Uterus (tissue), 4 donors: ENCODE results near the gene TUBA4A. TPM values are rescaled to one million over a fixed set of nuclear protein-coding genes. Genes with fewer than 3 reads are reported as not detected.

Experiments used
- DNase-seq, 2 donors: peaks; one replicate each; pipeline ENCODE4 v3.0.0-alpha.2; 2019 to 2020
- H3K27ac ChIP-seq, 2 donors: fragments of 200-600 bp; sonication (generic); 1 replicate in 1 of 2; 2 replicates in 1 of 2; pipeline ENCODE4 v1.5.1; 2016 to 2018
- H3K27me3 ChIP-seq, 2 donors: fragments of 200-600 bp; sonication (generic); one replicate each; pipeline ENCODE4 v1.5.1; 2018 to 2019; ENCODE audit warnings: control low read depth in 1 of 2
- H3K36me3 ChIP-seq, 2 donors: fragments of 200-600 bp; sonication (generic); one replicate each; pipeline ENCODE4 v1.5.1; 2019; ENCODE audit warnings: control low read depth in 1 of 2
- H3K4me1 ChIP-seq, 2 donors: fragments of 200-600 bp; sonication (generic); one replicate each; pipeline ENCODE4 v1.5.1; 2018 to 2019; ENCODE audit warnings: control low read depth in 1 of 2
- H3K4me3 ChIP-seq, 2 donors: fragments of 200-600 bp; sonication (generic); 1 replicate in 1 of 2; 2 replicates in 1 of 2; pipeline ENCODE4 v1.5.1; 2018 to 2019; ENCODE audit warnings: mild to moderate bottlenecking in 1 of 2
- H3K9me3 ChIP-seq, 2 donors: fragments of 200-600 bp; sonication (generic); one replicate each; pipeline ENCODE4 v1.5.1; 2019; ENCODE audit warnings: control low read depth in 1 of 2
- CTCF ChIP-seq, 4 experiments: fragments of 200-600 bp in 2 of 4; fragments of 450-650 bp in 2 of 4; sonication (generic) in 2 of 4; IDR thresholded peaks; one replicate each; pipeline ENCODE4 v1.5.1; 2016 to 2019; ENCODE audit warnings: antibody characterized with exemption in 4 of 4, mild to moderate bottlenecking in 2 of 4, moderate library complexity in 1 of 4
- POLR2A ChIP-seq, 2 donors: fragments of 450-650 bp; IDR thresholded peaks; one replicate each; pipeline ENCODE4 v1.6.1; 2016; ENCODE audit warnings: antibody characterized with exemption in 2 of 2, mild to moderate bottlenecking in 1 of 2, moderate library complexity in 1 of 2
- intact Hi-C: fragments of 100-400 bp; cut with DNase I; formaldehyde crosslinking; loops from one replicate; pipeline ENCODE4 v1.15.1; 2023; ENCODE audit warnings: low total_unique reads
- total RNA-seq, 4 donors: library from RNA; depleted of rRNA in 3 of 4; stranded (reverse); fragments of >200 nt in 3 of 4; gene quantifications; one replicate each; pipeline versions ENCODE4 v1.1.0 to v1.2.4, GENCODE V29; 2014 to 2023
- donor health status: DM: yes; HTN: yes; CAD: no.

The TUBA4A gene
- total RNA-seq, 4 donors from 2014 or later, result 3.7 to 32.3 (median 7.3) TPM

GRCh38 chr2:219244789-219245147, 8.9 kb downstream of the TUBA4A start:
- Histone ChIP-seq H3K27me3 (no peaks in the 10 kb centered on the region), H3K36me3 (no peaks in the 10 kb centered on the region), H3K27ac (peak overlapping the region; percentile 90 to 95), H3K9me3 (no peaks in the 10 kb centered on the region), H3K4me1 (peaks cover 0 to 19% of the 10 kb centered on the region in 2 donors), H3K4me3 (peak overlapping the region; percentile 81 to 86)
- no peak for DNase-seq
- no peak for TF ChIP-seq POLR2A (IDR thresholded peaks at IDR 0.05)
- TF ChIP-seq CTCF (IDR thresholded peaks at IDR 0.05), result no peak
- intact Hi-C loops, result no loop called here

DNA sequence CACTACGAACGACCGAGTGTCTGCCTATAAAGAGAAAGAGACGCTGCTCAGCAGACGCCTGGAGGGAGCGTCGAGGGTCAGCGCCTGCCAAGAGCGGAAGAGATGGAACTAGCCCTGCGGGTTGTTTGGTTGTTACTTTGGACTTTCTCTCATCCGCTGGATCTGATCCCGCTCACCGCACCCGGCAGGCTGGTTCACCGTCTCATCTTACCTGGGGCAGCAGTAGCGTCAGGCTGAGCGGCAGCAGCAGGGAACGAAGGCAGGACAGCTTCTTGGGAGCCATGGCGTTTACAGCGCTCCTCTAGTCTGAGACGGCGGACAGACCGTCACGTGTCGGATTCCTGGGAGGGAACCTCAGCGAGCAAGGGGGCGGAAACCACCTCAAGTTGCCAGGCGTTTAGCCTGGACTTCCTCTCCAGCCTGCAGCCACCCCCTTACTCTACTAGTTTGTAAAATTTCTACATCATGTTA, 10.4 kb downstream of the TUBA4A start:
- Histone ChIP-seq H3K4me3 (no peak overlapping the region), H3K27me3 (no peaks in the 10 kb centered on the region), H3K4me1 (peaks cover 0 to 11% of the 10 kb centered on the region in 2 donors), H3K9me3 (no peaks in the 10 kb centered on the region), H3K27ac (peak overlapping the region in 1 of 2 donors; percentile 15), H3K36me3 (no peaks in the 10 kb centered on the region)
- intact Hi-C loops, result no loop called here
- TF ChIP-seq CTCF (IDR thresholded peaks at IDR 0.05) (no peak), POLR2A (IDR thresholded peaks at IDR 0.05) (no peak)
- peak in 1 of 2 donors; percentile 45 for DNase-seq

DNA sequence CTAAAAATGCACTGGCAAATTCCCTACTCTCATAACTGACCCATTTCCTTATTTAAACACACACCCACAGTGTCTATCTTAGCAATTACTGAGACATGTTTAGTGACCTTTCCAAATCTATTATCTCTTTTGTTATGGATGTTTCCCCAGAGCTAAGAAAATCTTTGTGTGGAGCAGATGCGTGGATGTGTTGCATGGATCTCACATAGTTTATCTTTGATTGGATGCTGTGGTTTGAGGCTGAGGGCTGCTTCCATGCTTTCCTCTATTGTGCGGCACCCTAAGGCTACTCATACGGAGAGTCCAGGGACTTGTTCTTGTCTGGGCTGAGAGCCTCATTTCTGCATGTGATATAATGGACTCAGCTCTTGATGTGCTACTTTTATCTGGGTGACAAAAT, 19.4 kb downstream of the TUBA4A start:
- H3K27me3 ChIP-seq, result no peaks in the 10 kb centered on the region
- no peaks in the 10 kb centered on the region for H3K9me3 ChIP-seq
- DNase-seq, result no peak
- intact Hi-C loops, result no loop called here
- no peak overlapping the region for H3K27ac ChIP-seq
- no peaks in the 10 kb centered on the region for H3K36me3 ChIP-seq
- H3K4me3 ChIP-seq, result no peak overlapping the region
- no peaks in the 10 kb centered on the region for H3K4me1 ChIP-seq
- no peak for TF ChIP-seq POLR2A (IDR thresholded peaks at IDR 0.05)
- no peak for TF ChIP-seq CTCF (IDR thresholded peaks at IDR 0.05)

GRCh38 chr2:219230059-219230540, 23.6 kb downstream of the TUBA4A start:
- DNase-seq, result no peak

More at GRCh38 chr2:219230059-219230540, 23.6 kb downstream of the TUBA4A start:
- Histone ChIP-seq H3K4me1 (peaks cover 0 to 7% of the 10 kb centered on the region in 2 donors), H3K27me3 (no peaks in the 10 kb centered on the region), H3K27ac (peak overlapping the region; percentile 77 to 87), H3K9me3 (no peaks in the 10 kb centered on the region), H3K36me3 (no peaks in the 10 kb centered on the region), H3K4me3 (peak overlapping the region; percentile 58 to 91)
- intact Hi-C loops, result no loop called here
- TF ChIP-seq POLR2A (IDR thresholded peaks at IDR 0.05) (no peak), CTCF (IDR thresholded peaks at IDR 0.05) (no peak)
